ENCODE results near the gene RAD21L1. TPM values are rescaled to one million over a fixed set of nuclear protein-coding genes. Genes with fewer than 3 reads are reported as not detected.
"Not testable (repeated sequence)": the region's sequence is repeated elsewhere in the genome, so short reads cannot be mapped to it uniquely, and the experiment has no call there.

The RAD21L1 gene
- total RNA-seq, 2 donors from 2014 or later = 0.25 to 0.47 TPM

GRCh38 chr20:1247689-1248088, 21.8 kb downstream of the RAD21L1 start:
- Mint-ChIP-seq H3K27ac (no peak overlapping the region), H3K36me3 (peaks cover 0 to 11% of the 10 kb centered on the region in 2 donors), H3K9me3 (peaks cover 4% of the 10 kb centered on the region in 2 donors)
- DNase-seq (ENCODE audit: low spot score in 2 of 2) (no peak), ATAC-seq (peak in 1 of 2 donors; percentile 32)

GRCh38 chr20:1250282-1250681, 24.4 kb downstream of the RAD21L1 start:
- H3K36me3 Mint-ChIP-seq = peaks cover 0 to 11% of the 10 kb centered on the region in 2 donors
- DNase-seq (ENCODE audit: low spot score in 2 of 2); ATAC-seq; H3K9me3 Mint-ChIP-seq; H3K27ac Mint-ChIP-seq: not testable (repeated sequence)

GRCh38 chr20:1252416-1252815, 26.6 kb downstream of the RAD21L1 start:
- Mint-ChIP-seq H3K27ac (no peak overlapping the region), H3K36me3 (peaks cover 0 to 11% of the 10 kb centered on the region in 2 donors), H3K9me3 (peaks cover 4% of the 10 kb centered on the region in 2 donors)
- DNase-seq (ENCODE audit: low spot score in 2 of 2) = no peak
- no peak for ATAC-seq

GRCh38 chr20:1254254-1254653, 28.4 kb downstream of the RAD21L1 start:
- no peak for DNase-seq (ENCODE audit: low spot score in 2 of 2)
- Mint-ChIP-seq H3K27ac (no peak overlapping the region), H3K36me3 (peaks cover 0 to 11% of the 10 kb centered on the region in 2 donors), H3K9me3 (peaks cover 4% of the 10 kb centered on the region in 2 donors)
- no peak for ATAC-seq

GRCh38 chr20:1255675-1256074, 29.8 kb downstream of the RAD21L1 start:
- DNase-seq (ENCODE audit: low spot score in 2 of 2) = no peak
- ATAC-seq = peak in 1 of 2 donors; percentile 35
- H3K27ac Mint-ChIP-seq = no peak overlapping the region
- H3K9me3 Mint-ChIP-seq = peaks cover 4% of the 10 kb centered on the region in 2 donors
- H3K36me3 Mint-ChIP-seq = peaks cover 0 to 6% of the 10 kb centered on the region in 2 donors

GRCh38 chr20:1263853-1264252, 38.0 kb downstream of the RAD21L1 start:
- peaks cover 0 to 19% of the 10 kb centered on the region in 2 donors for H3K36me3 Mint-ChIP-seq
- ATAC-seq (no peak), DNase-seq (ENCODE audit: low spot score in 2 of 2) (no peak)
- no peaks in the 10 kb centered on the region for H3K9me3 Mint-ChIP-seq
- no peak overlapping the region for H3K27ac Mint-ChIP-seq

- peaks cover 0 to 19% of the 10 kb centered on the region in 2 donors for H3K36me3 Mint-ChIP-seq
- H3K9me3 Mint-ChIP-seq = no peaks in the 10 kb centered on the region
- peak overlapping the region; percentile 24 to 80 for H3K27ac Mint-ChIP-seq
- DNase-seq (ENCODE audit: low spot score in 2 of 2) (no peak), ATAC-seq (no peak)
These were observed 38.9 kb downstream of the RAD21L1 start for GRCh38 chr20:1264727-1265126.

- peak overlapping the region; percentile 80 to 93 for H3K27ac Mint-ChIP-seq
- DNase-seq (ENCODE audit: low spot score in 2 of 2) = no peak
- ATAC-seq = peak in 1 of 2 donors; percentile 8
- no peaks in the 10 kb centered on the region for H3K9me3 Mint-ChIP-seq
- H3K36me3 Mint-ChIP-seq = peaks cover 0 to 19% of the 10 kb centered on the region in 2 donors
These were observed 39.5 kb downstream of the RAD21L1 start for GRCh38 chr20:1265226-1265915.

- ATAC-seq (no peak), DNase-seq (ENCODE audit: low spot score in 2 of 2) (no peak)
- Mint-ChIP-seq H3K27ac (peak overlapping the region; percentile 80 to 93), H3K36me3 (peaks cover 0 to 19% of the 10 kb centered on the region in 2 donors), H3K9me3 (no peaks in the 10 kb centered on the region)
These were observed 40.0 kb downstream of the RAD21L1 start for GRCh38 chr20:1265916-1266166.

GRCh38 chr20:1266167-1266973, 40.5 kb downstream of the RAD21L1 start, which contains the start of gene SNPH:
Gene SNPH, plus strand, starts transcription at chr20:1266294. Its CDS starts 29,946 bp downstream, at chr20:1296240.
- no peaks in the 10 kb centered on the region for H3K9me3 Mint-ChIP-seq
- peak within 1 kb of the TSS; percentile 80 to 93 for H3K27ac Mint-ChIP-seq
- peak; percentile 57 to 68 for DNase-seq (ENCODE audit: low spot score in 2 of 2)
- ATAC-seq = peak; percentile 92 to 96
- peaks cover 0 to 19% of the 10 kb centered on the region in 2 donors for H3K36me3 Mint-ChIP-seq

- ATAC-seq (no peak), DNase-seq (ENCODE audit: low spot score in 2 of 2) (no peak)
- Mint-ChIP-seq H3K36me3 (peaks cover 0 to 13% of the 10 kb centered on the region in 2 donors), H3K9me3 (no peaks in the 10 kb centered on the region), H3K27ac (no peak overlapping the region)
These were observed 41.3 kb downstream of the RAD21L1 start for GRCh38 chr20:1267161-1267560.

GRCh38 chr20:1267809-1268374, 42.0 kb downstream of the RAD21L1 start:
- Mint-ChIP-seq H3K27ac (no peak overlapping the region), H3K36me3 (peaks cover 0 to 6% of the 10 kb centered on the region in 2 donors), H3K9me3 (no peaks in the 10 kb centered on the region)
- DNase-seq (ENCODE audit: low spot score in 2 of 2) (no peak), ATAC-seq (no peak)

GRCh38 chr20:1269235-1269634, 43.4 kb downstream of the RAD21L1 start:
- Mint-ChIP-seq H3K36me3 (no peaks in the 10 kb centered on the region), H3K9me3 (no peaks in the 10 kb centered on the region), H3K27ac (peak overlapping the region in 1 of 2 donors; percentile 7)
- ATAC-seq = no peak
- no peak for DNase-seq (ENCODE audit: low spot score in 2 of 2)

- ATAC-seq (no peak), DNase-seq (ENCODE audit: low spot score in 2 of 2) (no peak)
- no peaks in the 10 kb centered on the region for H3K36me3 Mint-ChIP-seq
- H3K27ac Mint-ChIP-seq = no peak overlapping the region
- H3K9me3 Mint-ChIP-seq = no peaks in the 10 kb centered on the region
These were observed 44.0 kb downstream of the RAD21L1 start for GRCh38 chr20:1269850-1270249.

GRCh38 chr20:1272368-1273100, 46.7 kb downstream of the RAD21L1 start:
- Mint-ChIP-seq H3K27ac (no peak overlapping the region), H3K9me3 (no peaks in the 10 kb centered on the region), H3K36me3 (no peaks in the 10 kb centered on the region)
- DNase-seq (ENCODE audit: low spot score in 2 of 2) (no peak), ATAC-seq (no peak)

- Mint-ChIP-seq H3K9me3 (no peaks in the 10 kb centered on the region), H3K36me3 (no peaks in the 10 kb centered on the region)
- ATAC-seq = no peak
These were observed 47.5 kb downstream of the RAD21L1 start for GRCh38 chr20:1273366-1273765.

More at GRCh38 chr20:1273366-1273765, 47.5 kb downstream of the RAD21L1 start:
- no peak overlapping the region for H3K27ac Mint-ChIP-seq
- no peak for DNase-seq (ENCODE audit: low spot score in 2 of 2)
